ENCODE results near the gene HINT3.
"Not testable (repeated sequence)": the region's sequence is repeated elsewhere in the genome, so short reads cannot be mapped to it uniquely, and the experiment has no call there.

HINT3 gene

GRCh38 chr6:125956506-125957390 lies at the start of gene HINT3:
Gene HINT3, plus strand, starts transcription at chr6:125956770. Its CDS starts 208 bp downstream, at chr6:125956978.
- Mint-ChIP-seq H3K36me3 (no peaks in the 10 kb centered on the region), H3K27ac (peak within 1 kb of the TSS; percentile 63), H3K4me3 (no peak within 1 kb of the TSS), H3K27me3 (no peaks in the 10 kb centered on the region), H3K4me1 (peaks cover 14% of the 10 kb centered on the region), H3K9me3 (no peaks in the 10 kb centered on the region)

GRCh38 chr6:125910527-125910926 lies 46.0 kb upstream of the HINT3 start:
- Mint-ChIP-seq H3K27me3 (no peaks in the 10 kb centered on the region), H3K4me3 (peak overlapping the region; percentile 47), H3K36me3 (peaks cover 13% of the 10 kb centered on the region), H3K9me3 (no peaks in the 10 kb centered on the region), H3K4me1 (peaks cover 14% of the 10 kb centered on the region), H3K27ac (peak overlapping the region; percentile 88)

GRCh38 chr6:125911051-125911451 lies 45.5 kb upstream of the HINT3 start:
- peak overlapping the region; percentile 88 for H3K27ac Mint-ChIP-seq
- H3K27me3 Mint-ChIP-seq, result not testable (repeated sequence)

GRCh38 chr6:125912430-125912829 lies 44.1 kb upstream of the HINT3 start:
- Mint-ChIP-seq H3K36me3 (peaks cover 20% of the 10 kb centered on the region), H3K4me1 (peaks cover 18% of the 10 kb centered on the region), H3K27ac (peak overlapping the region; percentile 5)
- not testable (repeated sequence) for H3K9me3 Mint-ChIP-seq, H3K4me3 Mint-ChIP-seq, H3K27me3 Mint-ChIP-seq

More at GRCh38 chr6:125911051-125911451, 45.5 kb upstream of the HINT3 start:
- Mint-ChIP-seq H3K36me3 (peaks cover 15% of the 10 kb centered on the region), H3K4me3 (peak overlapping the region; percentile 47), H3K4me1 (peaks cover 14% of the 10 kb centered on the region)
- not testable (repeated sequence) for H3K9me3 Mint-ChIP-seq

GRCh38 chr6:125913145-125913544 lies 43.4 kb upstream of the HINT3 start:
- H3K27me3 Mint-ChIP-seq, result no peaks in the 10 kb centered on the region
- H3K36me3 Mint-ChIP-seq, result peaks cover 24% of the 10 kb centered on the region
- H3K4me1 Mint-ChIP-seq, result peaks cover 25% of the 10 kb centered on the region
- H3K27ac Mint-ChIP-seq, result no peak overlapping the region
- no peak overlapping the region for H3K4me3 Mint-ChIP-seq
- no peaks in the 10 kb centered on the region for H3K9me3 Mint-ChIP-seq

- Mint-ChIP-seq H3K4me3 (no peak overlapping the region), H3K4me1 (peaks cover 33% of the 10 kb centered on the region), H3K27me3 (no peaks in the 10 kb centered on the region), H3K27ac (no peak overlapping the region), H3K9me3 (no peaks in the 10 kb centered on the region), H3K36me3 (peaks cover 20% of the 10 kb centered on the region)
Measured at GRCh38 chr6:125913864-125914351, 42.7 kb upstream of the HINT3 start.

- peak overlapping the region; percentile 89 for H3K4me3 Mint-ChIP-seq
- H3K27ac Mint-ChIP-seq, result peak overlapping the region; percentile 97
- peaks cover 35% of the 10 kb centered on the region for H3K36me3 Mint-ChIP-seq
- H3K9me3 Mint-ChIP-seq, result no peaks in the 10 kb centered on the region
- H3K4me1 Mint-ChIP-seq, result peaks cover 32% of the 10 kb centered on the region
- H3K27me3 Mint-ChIP-seq, result no peaks in the 10 kb centered on the region
Measured at GRCh38 chr6:125918230-125918629, 38.3 kb upstream of the HINT3 start.

- Mint-ChIP-seq H3K4me3 (peak overlapping the region; percentile 89), H3K9me3 (no peaks in the 10 kb centered on the region), H3K27me3 (no peaks in the 10 kb centered on the region), H3K36me3 (peaks cover 42% of the 10 kb centered on the region), H3K4me1 (peaks cover 39% of the 10 kb centered on the region), H3K27ac (peak overlapping the region; percentile 97)
Measured at GRCh38 chr6:125918681-125919566, 37.6 kb upstream of the HINT3 start.

- no peaks in the 10 kb centered on the region for H3K9me3 Mint-ChIP-seq
- peaks cover 41% of the 10 kb centered on the region for H3K4me1 Mint-ChIP-seq
- H3K27ac Mint-ChIP-seq, result peak overlapping the region; percentile 97
- peak overlapping the region; percentile 89 for H3K4me3 Mint-ChIP-seq
- H3K36me3 Mint-ChIP-seq, result peaks cover 43% of the 10 kb centered on the region
- no peaks in the 10 kb centered on the region for H3K27me3 Mint-ChIP-seq
Measured at GRCh38 chr6:125919618-125920017, 37.0 kb upstream of the HINT3 start.

- Mint-ChIP-seq H3K4me1 (peaks cover 43% of the 10 kb centered on the region), H3K27ac (peak overlapping the region; percentile 35), H3K9me3 (no peaks in the 10 kb centered on the region), H3K4me3 (no peak overlapping the region), H3K27me3 (no peaks in the 10 kb centered on the region), H3K36me3 (peaks cover 37% of the 10 kb centered on the region)
Measured at GRCh38 chr6:125922322-125922860, 34.2 kb upstream of the HINT3 start.

- H3K4me1 Mint-ChIP-seq, result peaks cover 32% of the 10 kb centered on the region
- H3K36me3 Mint-ChIP-seq, result peaks cover 38% of the 10 kb centered on the region
Measured at GRCh38 chr6:125923366-125923877, 33.1 kb upstream of the HINT3 start.

GRCh38 chr6:125924169-125924568 lies 32.4 kb upstream of the HINT3 start:
- Mint-ChIP-seq H3K27ac (no peak overlapping the region), H3K4me1 (peaks cover 25% of the 10 kb centered on the region), H3K36me3 (peaks cover 42% of the 10 kb centered on the region), H3K4me3 (no peak overlapping the region), H3K27me3 (no peaks in the 10 kb centered on the region), H3K9me3 (no peaks in the 10 kb centered on the region)

More at GRCh38 chr6:125923366-125923877, 33.1 kb upstream of the HINT3 start:
- peak overlapping the region; percentile 66 for H3K27ac Mint-ChIP-seq
- H3K4me3 Mint-ChIP-seq, result peak overlapping the region; percentile 36
- H3K27me3 Mint-ChIP-seq, result no peaks in the 10 kb centered on the region
- H3K9me3 Mint-ChIP-seq, result no peaks in the 10 kb centered on the region

- Mint-ChIP-seq H3K27ac (peak overlapping the region; percentile 12), H3K4me1 (peaks cover 22% of the 10 kb centered on the region), H3K9me3 (no peaks in the 10 kb centered on the region), H3K36me3 (peaks cover 42% of the 10 kb centered on the region), H3K27me3 (no peaks in the 10 kb centered on the region), H3K4me3 (no peak overlapping the region)
Measured at GRCh38 chr6:125924697-125925358, 31.7 kb upstream of the HINT3 start.

GRCh38 chr6:125926711-125927110 lies 29.9 kb upstream of the HINT3 start:
- H3K36me3 Mint-ChIP-seq, result peaks cover 42% of the 10 kb centered on the region
- H3K4me3 Mint-ChIP-seq, result no peak overlapping the region
- H3K9me3 Mint-ChIP-seq, result no peaks in the 10 kb centered on the region
- peaks cover 15% of the 10 kb centered on the region for H3K4me1 Mint-ChIP-seq
- no peak overlapping the region for H3K27ac Mint-ChIP-seq
- no peaks in the 10 kb centered on the region for H3K27me3 Mint-ChIP-seq

- H3K4me3 Mint-ChIP-seq, result no peak overlapping the region
- H3K36me3 Mint-ChIP-seq, result peaks cover 39% of the 10 kb centered on the region
- H3K27me3 Mint-ChIP-seq, result no peaks in the 10 kb centered on the region
- no peak overlapping the region for H3K27ac Mint-ChIP-seq
- peaks cover 18% of the 10 kb centered on the region for H3K4me1 Mint-ChIP-seq
- H3K9me3 Mint-ChIP-seq, result no peaks in the 10 kb centered on the region
Measured at GRCh38 chr6:125927761-125928160, 28.8 kb upstream of the HINT3 start.

Data from activated naive CD4-positive, alpha-beta T cell treated with anti-CD3 and anti-CD28 coated beads, Interleukin-2, amount 50 U/mL, for 24 hours (primary cell).